Pancreas (tissue), 10 donors: Measurements from ENCODE around the gene CDT1. TPM values are rescaled to one million over a fixed set of nuclear protein-coding genes. Genes with fewer than 3 reads are reported as not detected.

Experiments used
- ATAC-seq, 4 donors: fragments of 200-7000 bp; cut with Tn5 transposase; one replicate each; pipeline versions ENCODE4 v1.8.0 to v1.9.1; 2020; ENCODE audit warnings: mild to moderate bottlenecking in 4 of 4, moderate library complexity in 4 of 4
- DNase-seq, 6 donors: peaks; one replicate each; pipeline ENCODE4 v3.0.0-alpha.2; 2020
- FAIRE-seq: peaks from 2 replicates; lab custom pipeline; 2012; peaks lifted over from hg19 to GRCh38; lab: Jason Lieb, UNC
- H3K27ac ChIP-seq, 4 donors: fragments of 200-600 bp; sonication (generic); 1 replicate in 3 of 4; 2 replicates in 1 of 4; pipeline versions ENCODE4 v1.5.0 to v1.8.0; 2020
- H3K27me3 ChIP-seq, 4 donors: fragments of 200-600 bp; one replicate each; pipeline ENCODE4 v1.8.0; 2021
- H3K36me3 ChIP-seq, 3 donors: fragments of 200-600 bp; sonication (generic) in 1 of 3; one replicate each; pipeline versions ENCODE4 v1.5.0 to v1.8.0; 2020 to 2021
- H3K4me1 ChIP-seq, 3 donors: fragments of 200-600 bp; one replicate each; pipeline ENCODE4 v1.8.0; 2021
- H3K4me3 ChIP-seq, 4 donors: fragments of 200-600 bp; sonication (generic) in 2 of 4; one replicate each; pipeline versions ENCODE4 v1.5.0 to v1.8.0; 2020 to 2021
- H3K9me3 ChIP-seq, 4 donors: fragments of 200-600 bp; one replicate each; pipeline ENCODE4 v1.8.0; 2021
- WGBS, 2 donors: extraction: QIAGEN DNeasy Blood & Tissue Kit; methylation state at CpG; one replicate each; pipeline ENCODE4 v1.1.7; 2013; 5-methylcytosine and 5-hydroxymethylcytosine counted together
- intact Hi-C, 3 donors: fragments of 100-400 bp; cut with DNase I; formaldehyde crosslinking; loops; one replicate each; pipeline versions ENCODE4 v1.11.1 to v1.14.2; 2022
- polyA plus RNA-seq, 2 donors: library from polyadenylated mRNA; stranded (reverse); fragments of 200-250 nt; gene quantifications; one replicate each; pipeline ENCODE4 v1.2.3, GENCODE V29; 2013
- total RNA-seq, 6 donors: library from RNA; stranded (reverse); fragmentation: NEBNext Ultra II Directional in 4 of 6; extraction: Animal tissue kit (Norgen Biotek cat#: 25700) in 4 of 6; gene quantifications; one replicate each; pipeline versions ENCODE4 v1.2.1 to v1.2.4, GENCODE V29; 2021 to 2023
- TF ChIP-seq, protein P1 (sequence below), 4 donors: fragments of 200-600 bp; sonication (generic) in 3 of 4; IDR thresholded peaks; one replicate each; pipeline versions ENCODE4 v1.5.0 to v1.8.0; 2021; ENCODE audit warnings: antibody characterized with exemption in 4 of 4
- donor health status: healthy with polysubstance abuse.
- donor health status: DM: no; HTN: no; CAD: no; lungs with moderate emphysema.
- donor health status: DM: no; HTN: no; CAD: no.
- donor health status: control.
- donor health status: control.
- donor health status: Bipolar disorder and iron deficiency.
- donor health status: DM: yes; HTN: yes; CAD: no.
- donor health status: DM: no; HTN: no; CAD: no.
- donor health status: DM: no; HTN: no; CAD: no.
- donor health status: DM: yes; HTN: yes; CAD: no.

Gene CDT1
- total RNA-seq (1 to 10 TPM in 4 of 6 donors, under 1 TPM in 2; 0.12 to 1.8 (median 1.4) TPM), polyA plus RNA-seq (under 1 TPM; 0.30 to 0.35 TPM)

DNA sequence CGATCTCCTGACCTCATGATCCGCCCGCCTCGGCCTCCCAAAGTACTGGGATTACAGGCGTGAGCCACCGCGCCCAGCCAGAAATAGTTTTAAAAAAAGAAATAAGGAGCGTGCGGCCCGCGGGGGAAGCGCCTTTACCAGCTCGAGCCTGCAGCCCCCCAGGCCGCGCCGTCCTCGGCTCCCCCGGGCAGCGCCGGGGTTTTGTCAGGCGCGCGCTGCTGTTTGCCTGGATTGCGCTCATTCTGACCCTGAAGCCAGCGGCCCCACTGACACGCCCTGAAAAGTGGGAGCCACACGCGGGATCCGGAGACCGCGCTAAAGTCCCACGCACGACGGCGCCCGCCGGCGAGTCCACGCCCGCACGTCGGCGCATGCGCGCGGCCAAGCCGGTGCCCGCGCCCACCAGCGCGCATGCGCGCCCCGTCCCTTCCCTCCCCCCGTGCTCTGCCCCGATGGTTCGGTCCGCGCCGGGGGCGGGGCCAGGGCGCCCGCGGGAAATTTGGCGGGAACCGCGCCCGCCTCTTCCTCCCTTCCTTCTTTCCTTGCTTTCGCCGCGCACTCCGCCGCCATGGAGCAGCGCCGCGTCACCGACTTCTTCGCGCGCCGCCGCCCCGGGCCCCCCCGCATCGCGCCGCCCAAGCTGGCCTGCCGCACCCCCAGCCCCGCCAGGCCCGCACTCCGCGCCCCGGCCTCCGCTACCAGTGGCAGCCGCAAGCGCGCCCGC is at the start of gene CDT1:
CDT1 (plus strand) TSS at position 526 of the 724 bp plus-strand sequence; CDS start at position 569, 43 bp downstream.
- Histone ChIP-seq H3K27ac (peak within 1 kb of the TSS in 1 of 4 donors; percentile 39), H3K9me3 (no peaks in the 10 kb centered on the region), H3K4me3 (peak within 1 kb of the TSS; percentile 45 to 68 (median 51)), H3K4me1 (peaks cover 0 to 6% (median 5%) of the 10 kb centered on the region in 3 donors), H3K27me3 (no peaks in the 10 kb centered on the region), H3K36me3 (no peaks in the 10 kb centered on the region)
- ATAC-seq (peak; percentile 79 to 85 (median 84)), FAIRE-seq (no peak), DNase-seq (peak; percentile 66 to 96 (median 90))
- WGBS, 2 donors = 1% methylated on average over 88 to 98 of the region's 98 CpGs
- TF ChIP-seq, protein P1, sequence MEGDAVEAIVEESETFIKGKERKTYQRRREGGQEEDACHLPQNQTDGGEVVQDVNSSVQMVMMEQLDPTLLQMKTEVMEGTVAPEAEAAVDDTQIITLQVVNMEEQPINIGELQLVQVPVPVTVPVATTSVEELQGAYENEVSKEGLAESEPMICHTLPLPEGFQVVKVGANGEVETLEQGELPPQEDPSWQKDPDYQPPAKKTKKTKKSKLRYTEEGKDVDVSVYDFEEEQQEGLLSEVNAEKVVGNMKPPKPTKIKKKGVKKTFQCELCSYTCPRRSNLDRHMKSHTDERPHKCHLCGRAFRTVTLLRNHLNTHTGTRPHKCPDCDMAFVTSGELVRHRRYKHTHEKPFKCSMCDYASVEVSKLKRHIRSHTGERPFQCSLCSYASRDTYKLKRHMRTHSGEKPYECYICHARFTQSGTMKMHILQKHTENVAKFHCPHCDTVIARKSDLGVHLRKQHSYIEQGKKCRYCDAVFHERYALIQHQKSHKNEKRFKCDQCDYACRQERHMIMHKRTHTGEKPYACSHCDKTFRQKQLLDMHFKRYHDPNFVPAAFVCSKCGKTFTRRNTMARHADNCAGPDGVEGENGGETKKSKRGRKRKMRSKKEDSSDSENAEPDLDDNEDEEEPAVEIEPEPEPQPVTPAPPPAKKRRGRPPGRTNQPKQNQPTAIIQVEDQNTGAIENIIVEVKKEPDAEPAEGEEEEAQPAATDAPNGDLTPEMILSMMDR (IDR thresholded peaks at IDR 0.05) = no peak
- intact Hi-C loops = no loop called here

DNA sequence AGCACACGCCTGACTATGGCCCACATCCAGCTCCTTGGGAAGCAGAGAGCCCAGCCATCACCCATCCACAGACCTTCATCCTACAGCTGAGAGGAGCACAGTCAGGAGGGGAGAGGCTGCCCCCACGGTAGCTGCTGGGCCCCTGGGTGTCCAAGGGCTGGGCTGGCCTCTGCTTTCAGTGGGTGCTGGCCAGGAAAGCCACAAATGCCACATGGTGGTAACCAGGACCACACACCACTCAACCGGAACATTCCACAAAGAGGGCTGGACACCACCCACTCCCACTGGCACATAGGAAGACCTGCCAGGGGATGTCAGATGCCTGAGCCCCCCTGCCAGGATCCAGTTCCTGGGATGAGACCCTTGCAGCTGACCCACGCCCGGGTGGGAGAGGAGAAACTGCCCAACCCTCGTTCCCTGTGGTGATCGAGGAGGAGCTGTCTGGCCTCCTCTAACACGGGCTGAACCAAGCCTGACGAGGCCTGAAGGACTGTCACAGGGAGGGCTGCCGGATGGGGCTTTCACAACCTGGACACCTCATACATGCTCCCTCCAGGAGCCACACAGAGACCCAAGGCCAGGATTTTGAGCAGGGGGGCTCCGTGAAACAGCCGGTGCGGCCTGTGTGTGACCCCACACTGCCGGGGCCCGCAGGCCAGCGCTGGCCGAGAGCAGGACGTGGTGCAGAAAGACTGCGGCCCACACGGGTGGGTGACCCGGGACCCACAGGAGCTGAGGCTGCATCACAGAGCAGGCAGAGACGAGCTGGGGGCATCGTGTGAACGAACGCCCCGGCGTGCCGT is 49.3 kb upstream of the CDT1 start:
- H3K36me3 ChIP-seq = no peaks in the 10 kb centered on the region
- ATAC-seq (no peak), FAIRE-seq (no peak), DNase-seq (no peak)
- TF ChIP-seq, protein P1 (IDR thresholded peaks at IDR 0.05) = no peak
- no peaks in the 10 kb centered on the region for H3K9me3 ChIP-seq
- 85 to 92% methylated on average over 28 of the region's 28 CpGs for WGBS, 2 donors
- intact Hi-C loops = no loop called here
- no peaks in the 10 kb centered on the region for H3K27me3 ChIP-seq
- no peak overlapping the region for H3K4me3 ChIP-seq
- no peaks in the 10 kb centered on the region for H3K4me1 ChIP-seq
- no peak overlapping the region for H3K27ac ChIP-seq

DNA sequence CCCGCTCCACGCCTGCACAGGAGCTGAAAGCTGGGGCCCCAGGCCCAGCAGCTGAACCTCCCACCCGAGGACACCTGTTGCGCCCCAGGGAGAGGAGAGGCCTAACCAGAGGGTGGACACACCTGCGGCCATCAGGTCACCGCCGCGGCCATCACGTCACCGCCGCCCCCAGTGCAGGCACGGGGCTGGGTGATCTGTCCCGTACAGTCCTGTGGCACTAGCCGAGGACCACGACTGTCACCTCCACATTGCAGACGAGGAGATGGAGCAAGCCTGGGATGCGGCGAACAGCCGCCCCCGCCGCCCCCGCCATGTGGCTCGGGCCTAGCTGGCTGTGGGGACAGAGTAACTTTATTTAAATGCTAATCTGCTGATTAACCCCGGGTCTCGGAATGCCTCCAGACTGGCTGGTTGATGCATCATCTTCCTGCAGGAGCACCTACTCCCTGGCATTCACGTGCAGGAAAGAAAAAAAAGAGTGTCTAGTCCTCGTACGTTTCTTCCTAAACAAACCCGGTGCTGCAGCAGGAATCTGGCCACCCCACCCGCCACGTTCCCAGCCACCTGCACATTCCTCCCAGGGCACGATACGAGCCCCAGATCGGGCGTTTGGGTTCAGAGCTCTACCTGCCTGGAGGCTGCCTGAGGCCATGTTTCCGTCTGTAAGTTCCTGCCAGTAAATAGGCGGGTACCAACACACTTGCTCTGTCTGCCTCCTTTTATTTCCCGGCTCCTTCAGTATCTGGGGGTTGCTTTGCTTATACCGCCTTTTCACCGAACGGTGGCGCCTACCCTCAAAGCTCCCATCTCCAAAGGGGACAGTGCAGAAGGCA is 48.5 kb upstream of the CDT1 start:
- no peak for DNase-seq
- no peak for FAIRE-seq
- WGBS, 2 donors = 58 to 73% methylated on average over 42 of the region's 42 CpGs
- no peaks in the 10 kb centered on the region for H3K4me1 ChIP-seq
- no peaks in the 10 kb centered on the region for H3K9me3 ChIP-seq
- H3K36me3 ChIP-seq = no peaks in the 10 kb centered on the region
- TF ChIP-seq, protein P1 (IDR thresholded peaks at IDR 0.05) = no peak
- no peaks in the 10 kb centered on the region for H3K27me3 ChIP-seq
- intact Hi-C loops = no loop called here
- peak in 3 of 4 donors; percentile 29 to 63 (median 52) for ATAC-seq
- H3K4me3 ChIP-seq = no peak overlapping the region
- H3K27ac ChIP-seq = no peak overlapping the region

DNA sequence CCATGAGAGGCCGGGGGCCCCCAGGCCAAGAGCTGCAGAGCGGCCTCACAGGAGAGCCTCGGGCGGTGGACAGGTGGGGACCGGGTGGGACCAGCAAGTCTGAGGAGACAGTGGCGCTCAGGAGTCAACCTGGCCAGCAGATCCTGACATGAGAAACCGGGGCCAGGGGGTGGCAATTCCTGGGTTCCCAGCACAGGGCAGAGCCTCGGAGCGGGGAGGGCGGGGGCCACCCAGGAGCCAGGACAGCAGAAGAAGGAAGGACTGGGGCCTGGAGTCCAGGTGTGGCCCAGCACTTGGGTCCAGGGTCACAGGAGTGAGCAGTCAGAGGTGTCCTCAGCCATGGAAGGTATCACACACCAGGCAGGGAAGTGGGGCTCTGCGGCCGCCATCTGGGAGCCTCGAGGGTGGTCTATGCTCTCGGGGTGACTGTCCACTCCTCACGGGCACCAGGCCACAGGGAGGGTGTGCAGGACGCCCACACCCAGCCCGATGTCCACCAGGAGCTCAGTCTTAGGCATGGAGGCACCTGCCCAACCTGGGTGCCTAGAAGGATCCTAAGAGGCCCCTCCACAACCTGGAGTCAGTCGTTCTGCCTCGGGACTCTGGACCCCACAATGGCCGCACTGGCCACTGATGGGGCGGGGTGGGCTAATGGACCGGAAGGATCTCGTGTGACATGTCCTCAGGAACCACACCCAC is 47.7 kb upstream of the CDT1 start:
- FAIRE-seq (no peak), DNase-seq (no peak), ATAC-seq (no peak)
- Histone ChIP-seq H3K27me3 (no peaks in the 10 kb centered on the region), H3K36me3 (no peaks in the 10 kb centered on the region), H3K4me1 (no peaks in the 10 kb centered on the region), H3K27ac (no peak overlapping the region), H3K9me3 (no peaks in the 10 kb centered on the region), H3K4me3 (no peak overlapping the region)
- 63 to 82% methylated on average over 23 of the region's 23 CpGs for WGBS, 2 donors
- TF ChIP-seq, protein P1 (IDR thresholded peaks at IDR 0.05) = no peak
- intact Hi-C loops = no loop called here
